GM18873 (cell line): ENCODE results near the gene SHB.

Experiments
- ATAC-seq: cut with Tn5 transposase; IDR thresholded peaks from one replicate; pipeline ENCODE4 v1.9.1; 2021; ENCODE audit warnings: mild to moderate bottlenecking, moderate library complexity, moderate number of reproducible peaks; ENCODE audit not compliant: unreplicated experiment, low FRiP score

SHB gene

DNA sequence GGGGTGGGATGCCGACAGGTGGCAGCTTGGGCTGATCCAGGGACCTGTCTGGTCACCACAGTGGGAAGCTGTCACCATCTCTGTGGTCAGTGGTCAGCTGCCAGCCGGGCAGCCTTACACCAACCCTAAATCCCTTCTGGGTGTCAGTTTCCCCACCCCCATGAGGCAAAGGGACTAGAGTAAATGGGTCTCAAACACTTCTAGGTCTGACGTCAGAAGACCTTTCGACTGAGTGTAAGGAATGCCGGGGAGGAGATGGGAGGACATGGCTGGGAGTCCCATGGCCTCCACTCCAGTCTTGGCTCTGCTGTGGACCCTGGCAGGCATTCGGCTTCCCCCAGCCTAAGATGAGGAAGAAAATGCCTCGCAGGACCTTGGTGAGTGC lies 124.8 kb downstream of the SHB start:
- no peak for ATAC-seq

DNA sequence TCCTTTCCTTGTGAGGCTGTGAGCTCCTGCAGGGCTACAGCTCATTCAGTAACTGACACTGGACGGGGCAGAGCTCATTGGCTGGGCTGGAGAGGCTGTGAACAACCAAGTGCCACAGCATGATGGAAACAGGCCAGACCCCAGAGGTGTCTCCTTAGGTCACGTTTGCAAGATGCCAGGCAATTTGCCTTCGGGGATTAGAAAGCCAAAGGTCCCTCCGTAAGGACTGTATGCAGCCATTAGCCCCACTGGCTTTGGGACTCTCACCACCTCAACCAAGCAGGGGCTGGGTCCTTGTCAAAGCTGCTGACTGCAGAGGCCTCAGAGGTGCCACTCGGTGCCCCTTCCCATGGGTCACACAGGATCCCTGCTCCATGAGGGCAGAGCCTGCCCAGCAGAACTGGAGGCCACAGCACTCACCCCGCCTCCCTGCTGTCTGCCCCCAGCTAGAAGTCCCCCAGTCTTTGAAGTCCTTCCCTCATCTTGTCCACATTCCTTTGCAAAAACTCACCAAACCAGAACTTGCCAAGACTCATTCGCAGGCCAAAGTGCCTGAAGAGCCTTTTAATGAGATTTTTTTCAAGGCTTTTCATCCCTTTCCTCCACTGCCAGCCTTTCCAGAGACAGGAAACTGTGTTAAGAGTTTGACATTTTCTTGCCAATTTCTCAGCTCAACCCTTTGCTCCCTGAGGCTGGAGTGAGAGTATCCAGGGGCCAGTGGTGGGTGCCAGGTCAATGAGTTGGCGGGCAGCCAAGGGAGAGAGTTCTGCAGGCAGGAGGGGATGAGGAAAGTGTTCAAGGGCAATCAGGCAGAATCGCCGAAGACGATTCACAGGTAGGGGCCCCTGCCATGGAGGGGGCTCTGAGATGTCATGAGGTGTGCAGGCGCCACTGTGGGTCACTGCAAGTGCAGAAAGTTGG lies 125.4 kb downstream of the SHB start:
- no peak for ATAC-seq

DNA sequence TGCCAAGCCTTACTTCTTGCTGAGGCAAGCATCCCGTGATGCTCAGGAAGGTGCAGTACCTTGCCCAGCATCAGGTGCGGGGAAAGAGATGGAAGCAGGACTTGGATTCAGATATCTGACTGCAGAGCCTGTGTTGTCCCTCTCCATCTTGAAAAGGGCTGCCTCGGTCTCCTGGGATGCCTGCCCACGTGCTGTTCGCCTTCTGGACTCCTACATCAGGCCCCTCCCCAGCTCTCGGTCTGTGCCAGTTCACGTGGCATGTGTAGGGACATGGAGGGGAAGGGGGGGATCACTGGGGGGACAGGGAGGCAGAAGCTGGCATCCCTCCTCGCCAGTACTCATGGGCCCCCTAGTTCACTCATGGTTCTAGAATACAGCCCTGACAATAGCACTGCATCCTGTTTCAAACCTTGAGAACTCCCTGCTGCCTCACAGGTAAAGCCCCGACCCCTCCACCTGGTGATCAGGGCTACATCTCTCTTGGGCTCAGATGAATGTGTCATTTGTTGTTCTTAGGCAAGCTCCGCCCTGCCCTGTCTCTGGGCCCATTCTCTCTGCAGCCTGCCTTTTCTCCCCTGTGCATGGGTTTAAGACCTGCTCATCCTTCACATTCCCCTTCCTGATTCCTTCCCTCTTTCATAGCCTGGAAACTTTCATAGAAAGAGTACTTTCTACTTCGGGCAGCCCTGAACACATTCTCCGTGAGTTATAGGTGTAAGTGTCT lies 126.2 kb downstream of the SHB start:
- ATAC-seq = no peak

DNA sequence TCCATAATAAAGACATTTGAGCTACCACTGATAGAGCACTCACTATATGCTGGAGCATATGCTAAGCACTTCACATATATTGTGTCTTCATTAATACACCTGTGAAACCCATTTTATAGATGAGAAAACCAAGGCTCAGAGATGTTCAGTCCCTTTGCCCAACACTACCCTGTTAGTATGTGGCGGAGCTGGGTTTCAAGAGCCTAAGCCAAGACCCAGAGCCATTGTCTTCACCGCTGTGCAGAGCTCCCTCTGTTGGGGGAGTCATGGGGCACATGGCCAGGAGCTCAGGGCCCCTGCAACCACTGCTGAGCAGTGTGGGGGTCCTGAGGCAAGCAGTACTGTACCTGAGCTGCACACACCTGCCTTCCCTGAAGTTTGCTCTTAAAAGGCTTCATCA lies 127.8 kb downstream of the SHB start:
- no peak for ATAC-seq

DNA sequence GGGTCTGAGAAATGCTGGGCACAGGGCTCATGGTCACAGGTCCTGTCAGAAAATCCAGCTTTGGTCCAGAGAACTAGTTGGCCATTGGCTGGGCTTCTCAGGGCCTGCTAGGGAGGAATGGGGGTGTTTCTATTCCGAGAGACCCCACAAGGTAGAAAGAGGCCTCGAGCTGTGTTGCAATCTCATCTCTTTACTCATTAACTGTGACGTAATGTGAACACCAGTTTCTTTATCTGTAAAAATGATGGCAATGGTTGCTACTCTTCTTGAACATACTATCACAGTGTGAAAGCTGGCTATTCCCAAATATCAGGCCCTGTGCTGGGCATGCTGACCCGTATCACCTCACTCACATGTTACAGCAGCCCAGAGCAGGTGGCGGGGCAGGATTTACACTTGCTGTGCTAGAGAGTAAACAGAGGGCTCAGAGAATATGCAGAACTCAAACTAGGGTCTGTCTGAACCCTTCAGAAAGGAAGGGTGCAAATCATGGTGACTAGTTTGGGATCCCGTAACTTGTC lies 129.4 kb downstream of the SHB start:
- no peak for ATAC-seq

DNA sequence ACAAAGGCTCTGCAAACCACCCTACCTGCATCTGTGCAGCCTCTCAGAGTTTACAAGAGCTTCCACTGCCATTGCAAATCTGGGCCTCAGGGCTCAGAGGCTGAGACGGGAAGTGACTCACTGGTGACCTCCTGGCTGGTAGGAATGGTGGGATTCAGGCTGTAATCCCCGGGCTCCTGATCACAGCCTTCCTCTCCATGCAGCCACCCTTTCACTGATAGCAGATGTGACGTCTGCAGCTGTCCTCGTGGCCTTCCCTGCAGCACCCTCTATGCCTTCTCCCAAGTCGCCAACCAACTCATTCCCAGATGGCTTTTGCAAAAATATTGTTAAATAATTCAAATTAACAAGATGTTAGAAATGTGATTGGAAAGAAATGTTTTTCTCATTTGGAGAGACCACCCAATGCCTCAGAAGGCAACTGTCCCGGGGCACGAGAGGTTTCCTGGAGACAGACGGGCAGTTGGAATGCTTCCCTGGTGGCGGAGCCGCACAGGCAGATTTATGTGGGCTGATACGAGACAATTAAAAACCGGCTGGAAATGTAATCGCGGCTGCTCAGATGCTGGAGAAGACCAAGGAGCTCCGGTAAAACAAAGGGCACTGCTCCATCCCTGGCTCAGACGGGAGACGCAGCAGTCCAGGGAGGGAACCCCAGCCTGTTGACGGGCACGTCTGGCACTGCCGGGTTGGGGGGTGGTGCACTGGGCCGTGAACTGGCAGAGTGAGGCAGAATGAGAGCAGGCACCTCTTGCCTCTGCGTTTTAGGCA lies 130.7 kb downstream of the SHB start:
- ATAC-seq = no peak

DNA sequence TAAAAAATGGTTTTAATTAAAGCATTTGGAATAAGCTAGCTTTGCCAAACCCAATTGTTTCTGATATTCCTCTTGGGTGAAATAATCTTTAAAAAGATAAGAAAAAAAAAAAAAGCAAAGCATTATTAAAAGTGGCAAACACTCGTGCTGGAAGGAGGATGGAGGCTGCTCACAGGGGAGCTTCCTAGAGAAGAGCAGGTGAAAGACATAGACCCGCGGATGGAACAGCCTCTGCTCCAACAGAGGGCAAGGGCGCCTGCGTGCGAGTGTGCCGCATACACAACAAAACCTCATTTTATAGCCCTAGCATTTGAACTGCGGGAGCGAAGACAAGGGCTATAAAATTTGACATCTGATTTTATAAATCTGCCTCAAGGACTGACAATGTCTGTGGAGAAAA lies 131.7 kb downstream of the SHB start:
- ATAC-seq = no peak

DNA sequence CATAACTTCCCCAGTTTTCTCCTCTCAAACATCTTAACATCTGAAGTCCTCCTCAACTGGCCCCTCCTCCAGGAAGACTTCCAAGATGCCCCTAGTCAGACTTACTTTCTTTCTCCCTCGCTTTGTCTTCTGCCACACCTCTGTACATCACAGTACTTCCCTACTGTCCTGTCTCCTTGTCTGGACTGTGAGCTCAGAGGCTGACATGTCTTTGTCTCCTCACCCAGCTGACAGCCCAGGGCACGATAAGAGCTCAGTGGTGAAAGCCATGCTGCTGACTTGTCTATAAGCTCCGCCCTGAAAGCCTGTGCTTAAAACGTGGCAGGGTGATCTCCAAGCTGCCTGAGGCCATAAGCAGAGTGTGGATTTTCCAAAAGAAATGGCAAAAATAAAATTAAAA lies 132.1 kb downstream of the SHB start:
- ATAC-seq = no peak

DNA sequence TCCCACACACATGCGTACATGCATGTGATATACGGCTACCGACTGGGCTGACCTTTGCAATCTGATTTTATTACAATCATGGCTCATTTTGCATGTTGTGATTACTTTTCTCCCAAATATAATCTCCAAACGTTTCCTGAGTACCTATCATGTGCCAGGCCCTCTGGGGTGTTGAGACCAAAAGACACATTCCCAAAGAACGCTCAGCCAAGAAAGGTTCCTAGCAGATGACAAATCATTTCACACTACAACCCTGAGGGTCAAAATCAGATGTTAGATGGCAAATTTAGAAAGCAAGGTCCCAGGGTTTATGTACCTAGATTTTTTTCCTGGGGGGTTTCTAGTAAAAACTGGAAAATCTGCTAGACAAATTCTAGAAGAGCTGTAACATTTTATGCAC lies 132.7 kb downstream of the SHB start:
- ATAC-seq = no peak

DNA sequence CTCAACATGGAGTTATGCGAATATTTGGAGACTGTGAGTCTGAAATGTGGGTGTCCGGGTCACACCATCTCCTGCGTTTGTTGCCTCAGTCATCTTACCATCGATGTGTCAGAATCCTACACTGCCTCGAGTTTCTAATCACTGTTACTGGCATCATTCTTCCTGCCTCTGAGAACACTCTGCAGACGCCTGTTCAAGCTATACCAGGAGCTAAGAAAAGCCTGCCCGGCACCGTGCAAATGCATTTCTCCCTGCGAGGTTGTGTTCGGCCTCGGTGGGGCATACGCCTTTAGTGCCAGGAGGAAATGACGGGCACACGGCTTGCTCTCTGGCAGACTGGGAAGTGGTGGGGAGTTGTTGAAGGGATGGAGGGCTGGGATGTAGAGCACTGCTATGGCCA lies 133.9 kb downstream of the SHB start:
- ATAC-seq = no peak

DNA sequence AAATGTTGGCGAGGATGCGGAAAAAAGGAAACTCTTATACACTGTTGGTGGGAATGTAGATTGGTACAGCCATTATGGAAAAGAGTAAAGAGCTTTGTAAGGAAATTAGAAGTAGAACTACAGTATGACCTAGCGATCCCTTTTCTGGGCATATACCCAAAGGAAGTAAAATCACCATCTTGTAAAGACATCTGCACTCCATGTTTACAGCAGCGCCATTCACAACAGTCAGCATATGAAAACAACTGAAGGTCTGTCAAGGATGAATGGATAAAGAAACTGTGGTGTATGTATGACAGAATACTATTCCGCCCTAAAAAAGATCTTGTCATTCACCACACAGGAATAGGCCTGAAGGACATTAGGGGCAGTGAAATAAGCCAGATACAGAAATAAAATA lies 137.4 kb downstream of the SHB start:
- ATAC-seq = no peak

DNA sequence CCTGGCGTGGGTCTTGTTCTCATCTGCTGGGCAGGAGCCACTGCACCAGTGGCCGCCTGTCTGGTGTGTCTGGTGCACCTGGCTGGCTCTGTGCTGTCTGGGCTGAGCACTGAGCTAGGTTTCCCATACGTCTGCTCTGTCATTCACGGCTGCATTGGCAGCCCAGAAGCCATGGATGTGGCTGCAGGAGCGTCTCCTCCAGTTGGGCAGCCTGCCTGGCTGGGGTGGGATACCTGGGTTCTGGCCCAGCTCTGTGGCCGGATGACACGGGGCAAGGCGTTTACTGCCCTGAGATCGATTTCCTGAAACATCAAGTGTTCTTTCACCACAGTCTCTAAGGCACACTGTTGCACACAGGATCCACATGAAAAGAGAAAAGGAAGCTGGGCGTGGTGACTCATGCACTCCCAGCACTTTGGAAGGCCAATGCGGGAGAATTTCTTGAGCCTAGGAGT lies 139.6 kb downstream of the SHB start:
- no peak for ATAC-seq

DNA sequence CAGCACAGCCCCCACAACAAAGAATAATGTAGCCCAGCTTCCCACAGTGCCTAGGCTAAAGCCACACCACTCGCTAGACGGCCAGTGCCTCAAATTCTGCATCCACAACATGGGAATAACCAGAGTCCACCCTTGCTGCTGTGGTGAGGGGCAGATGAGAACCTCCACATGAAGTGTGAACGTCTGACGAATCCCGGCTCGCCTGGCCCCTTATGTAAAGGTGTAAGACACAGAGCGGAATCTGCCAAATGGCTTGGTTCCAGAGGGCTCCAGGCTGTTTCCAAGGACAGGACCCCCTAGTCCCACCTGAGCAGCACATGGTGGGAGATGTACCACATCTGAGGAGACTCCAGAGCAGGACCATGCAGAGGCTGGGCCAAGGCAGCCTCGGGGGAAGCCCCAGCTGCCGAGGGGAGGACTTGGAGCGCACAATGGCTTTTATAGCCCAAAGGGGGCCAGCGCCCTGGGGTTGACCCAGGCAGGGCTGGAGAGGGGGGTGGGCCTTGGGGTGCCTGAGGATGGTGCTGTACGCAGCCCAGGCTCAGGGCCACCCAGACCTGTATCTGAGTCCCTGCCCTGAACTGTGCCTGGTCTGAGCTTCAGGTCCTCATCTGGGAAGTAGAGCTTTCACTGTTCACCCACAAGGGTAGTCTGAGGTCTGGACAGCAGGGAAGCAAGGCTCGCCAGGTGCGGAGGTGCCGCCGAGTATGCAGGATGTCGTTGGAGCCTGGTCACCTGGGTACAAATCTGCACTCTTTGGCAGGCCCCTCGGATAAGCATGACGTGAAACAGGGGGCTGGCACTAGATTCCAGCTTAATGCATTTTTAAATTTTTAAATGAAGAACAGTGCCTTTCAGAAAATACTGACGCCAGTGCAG lies 140.2 kb downstream of the SHB start:
- ATAC-seq = no peak

DNA sequence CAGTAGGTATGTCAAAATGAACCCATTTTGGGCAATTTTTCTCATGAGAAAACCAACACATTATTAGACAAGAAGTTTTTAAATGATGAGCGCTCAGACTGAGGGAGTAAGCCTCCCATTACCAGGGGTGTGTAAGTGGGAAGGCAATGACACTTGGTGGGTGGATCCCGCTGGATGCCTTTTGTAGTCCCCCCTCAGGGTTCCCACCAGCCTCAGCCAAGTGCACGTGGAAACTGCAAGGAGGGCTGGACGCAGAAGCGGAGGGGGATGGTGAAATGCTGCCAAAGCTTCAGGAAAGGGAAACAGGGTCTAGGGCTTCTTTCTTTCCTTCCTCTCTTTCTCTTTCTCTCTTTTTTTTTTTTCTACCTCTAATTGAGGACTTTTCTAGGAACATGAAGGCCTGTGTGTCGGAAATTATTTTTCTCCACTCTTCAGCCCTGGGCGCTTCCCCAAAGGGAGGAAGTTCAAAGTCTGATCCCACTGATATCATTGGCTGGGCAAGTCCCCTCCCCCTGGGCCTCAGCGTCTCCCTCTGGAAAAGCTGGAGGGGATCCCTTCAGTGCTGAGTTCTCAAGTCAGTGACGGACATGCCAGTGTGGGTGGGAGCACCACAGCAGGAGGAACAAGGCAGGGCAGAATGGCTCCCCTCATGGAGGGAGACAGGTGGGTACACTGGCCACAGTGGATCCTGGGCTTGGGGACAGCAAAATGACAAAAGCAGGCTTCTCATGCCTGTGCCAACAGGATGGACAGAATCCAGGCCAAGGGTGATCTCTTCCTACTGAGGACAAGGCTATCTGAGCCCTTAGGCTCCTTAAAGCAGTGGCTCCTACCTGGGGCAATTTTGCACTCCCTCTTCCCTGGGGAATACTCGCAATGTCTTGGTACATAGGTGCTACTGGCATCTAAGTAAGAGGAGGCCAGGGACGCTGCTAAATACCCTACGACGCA lies 141.2 kb downstream of the SHB start:
- no peak for ATAC-seq

DNA sequence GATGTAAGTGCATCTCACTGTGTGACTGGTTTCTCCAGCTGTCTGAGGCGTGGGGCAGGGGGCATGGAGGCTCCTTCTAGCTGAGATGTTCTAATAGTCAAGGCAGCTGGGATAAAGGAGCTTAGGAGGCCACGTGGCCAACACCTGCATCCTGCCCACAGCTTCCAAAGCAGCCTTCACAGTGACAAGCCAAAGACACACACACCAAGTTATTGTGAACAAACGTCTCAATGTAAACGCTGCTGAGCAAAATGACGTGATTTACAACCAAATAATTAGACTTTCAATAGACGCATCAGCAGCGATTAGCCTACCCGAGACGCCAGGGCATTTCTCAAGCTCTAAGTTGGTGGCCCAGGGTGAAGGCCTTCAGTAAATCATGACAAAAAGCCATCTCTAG lies 141.9 kb downstream of the SHB start:
- ATAC-seq = no peak

DNA sequence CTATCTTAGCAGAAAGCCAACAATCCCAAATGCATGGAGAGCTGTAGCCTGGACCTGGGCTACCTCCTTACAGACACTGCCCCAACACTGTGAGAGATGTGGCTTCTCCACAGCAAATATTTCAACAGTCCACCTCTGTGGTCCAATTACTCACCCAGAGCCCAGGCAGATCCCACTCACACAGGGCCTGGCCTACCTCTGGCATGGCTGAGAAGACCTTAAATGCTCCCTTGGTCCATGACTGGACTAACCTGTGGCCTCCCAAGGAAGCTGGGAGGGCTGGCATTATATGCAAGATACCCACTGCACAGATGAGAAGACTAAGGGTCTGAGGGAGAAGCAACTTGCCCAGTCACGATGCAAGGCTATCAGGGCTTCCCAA lies 142.3 kb downstream of the SHB start:
- no peak for ATAC-seq

DNA sequence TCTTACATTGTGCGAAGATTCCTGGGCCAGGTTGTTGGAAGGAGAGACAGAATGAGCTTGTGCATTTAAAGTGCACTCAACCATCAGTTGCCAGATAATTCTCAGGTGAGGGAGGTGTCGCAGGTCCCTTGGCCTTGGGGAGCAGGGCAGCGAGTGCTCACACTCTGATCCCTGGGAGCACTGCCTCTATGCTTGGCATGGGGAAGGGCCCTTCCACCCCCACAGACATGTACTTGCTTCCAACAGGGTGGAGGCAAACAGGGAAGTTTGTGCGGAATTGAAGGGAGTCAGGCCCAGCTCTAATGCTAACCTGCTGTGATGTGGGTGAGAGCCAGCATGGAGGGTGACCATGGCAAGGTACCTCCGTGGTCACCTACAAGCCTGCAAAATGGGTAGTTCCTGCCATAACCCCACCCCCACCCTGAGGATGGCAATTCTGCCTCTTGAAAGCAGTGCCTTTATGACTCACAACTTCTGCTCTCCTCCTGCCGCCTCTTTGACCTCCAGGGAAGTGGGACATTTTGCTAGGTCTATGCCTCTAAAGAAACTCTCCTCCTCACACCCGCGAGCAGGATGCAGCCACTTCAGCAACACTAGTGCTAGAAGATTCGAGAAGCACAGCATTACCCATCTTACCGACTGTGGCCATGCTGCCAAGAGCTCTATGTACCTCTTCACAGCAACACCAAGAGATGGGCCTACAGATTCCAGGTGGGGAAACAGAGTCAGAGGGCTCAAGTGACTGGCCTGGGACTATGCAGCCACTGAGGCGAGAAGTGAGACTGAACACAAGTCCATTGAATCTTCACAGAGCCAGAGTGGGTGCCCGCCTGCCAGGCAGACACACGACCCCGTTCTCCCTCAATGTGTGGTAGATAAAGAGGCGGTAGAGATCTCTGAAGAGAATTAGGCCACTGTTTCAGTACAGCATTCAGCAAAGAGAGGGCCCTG lies 143.0 kb downstream of the SHB start:
- ATAC-seq = no peak

DNA sequence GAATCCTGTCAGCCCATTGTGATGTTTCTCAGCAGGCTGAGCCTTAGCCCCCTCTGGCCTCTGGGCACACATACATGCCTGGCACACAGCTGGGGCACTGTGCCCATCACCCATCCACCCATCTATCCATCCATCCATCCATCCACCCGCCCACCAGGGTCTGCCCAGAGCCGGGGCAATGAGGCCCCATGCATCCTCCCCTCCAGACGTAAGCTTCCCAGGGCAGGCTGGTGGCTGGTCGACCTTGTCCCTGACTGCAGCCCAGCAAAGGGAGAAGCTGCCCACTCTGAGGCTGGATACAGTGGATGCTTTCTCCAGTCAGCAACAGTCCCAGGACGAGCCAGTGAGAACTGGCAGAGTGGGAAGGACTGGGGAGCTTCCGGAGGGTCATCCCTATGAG lies 144.0 kb downstream of the SHB start:
- ATAC-seq = no peak
